Activated naive CD4-positive, alpha-beta T cell treated with Interleukin-2 at 50 U/mL for 16 hours (primary cell): ENCODE results near the gene URB1.
"Not testable (repeated sequence)": the region's sequence is repeated elsewhere in the genome, so short reads cannot be mapped to it uniquely, and the experiment has no call there.

ENCODE experiments used
- DNase-seq: peaks from one replicate; pipeline ENCODE4 v3.0.0-alpha.2; 2020

The URB1 gene

GRCh38 chr21:32372755-32373154 is 20.1 kb downstream of the URB1 start:
- DNase-seq: no peak

- DNase-seq: no peak
Measured at GRCh38 chr21:32371913-32372314, 20.9 kb downstream of the URB1 start.

DNA sequence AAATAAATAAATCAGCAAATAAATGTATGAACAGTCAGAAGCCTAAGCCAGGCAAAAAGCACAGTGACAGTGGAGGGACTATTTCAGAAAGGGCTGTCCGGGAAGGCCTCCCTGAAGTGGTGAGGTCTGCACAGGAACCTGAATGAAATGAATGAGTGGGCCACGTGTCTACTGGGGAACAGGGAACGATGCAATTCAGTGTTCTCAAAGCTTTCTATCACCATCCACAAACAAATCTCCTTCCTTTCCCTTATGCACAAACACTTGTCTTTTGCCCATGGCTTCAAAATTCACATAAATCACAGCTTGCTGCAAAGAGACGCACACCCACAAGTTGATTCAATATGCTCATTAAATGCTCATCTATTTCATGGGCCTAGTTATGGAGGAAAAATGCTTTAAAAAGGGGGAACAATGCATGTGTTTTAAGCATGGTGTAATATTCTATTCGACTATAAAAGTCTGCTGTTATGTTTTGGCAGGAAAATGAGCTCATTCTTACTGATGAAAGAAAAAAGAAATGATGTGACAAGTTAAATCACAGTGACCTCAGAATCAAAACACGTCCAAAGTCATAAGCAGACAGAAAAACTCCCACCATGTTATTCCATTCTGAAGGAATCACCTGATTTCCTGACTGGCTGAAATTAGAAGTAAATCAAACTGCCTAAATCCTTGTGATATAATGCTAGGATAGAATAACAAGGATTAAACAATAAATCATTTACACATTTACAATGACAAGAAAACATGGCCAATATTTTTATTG is 21.6 kb downstream of the URB1 start:
- DNase-seq: no peak

GRCh38 chr21:32368961-32369360 is 23.9 kb downstream of the URB1 start:
- not testable (repeated sequence) for DNase-seq

DNA sequence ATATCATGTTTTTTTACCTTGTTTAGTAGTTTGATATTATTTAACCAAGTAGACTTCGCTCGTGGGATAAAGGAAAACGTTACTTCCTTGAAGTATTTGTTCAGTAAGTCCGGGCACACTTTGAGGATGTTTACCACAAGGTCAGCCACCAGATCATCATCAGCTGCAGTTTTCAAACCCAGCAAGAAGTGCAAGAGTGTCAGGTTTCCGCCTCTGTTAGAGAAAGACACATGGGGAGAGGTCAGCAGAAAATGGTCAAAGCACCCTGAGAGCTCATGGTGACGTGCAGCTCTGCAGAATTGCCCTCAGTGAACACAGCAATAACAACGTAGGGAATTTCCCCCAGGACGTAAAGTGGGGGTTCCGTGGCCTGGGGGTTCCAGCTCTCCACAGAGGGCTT is 24.4 kb downstream of the URB1 start:
- no peak for DNase-seq

- DNase-seq: no peak
Measured at GRCh38 chr21:32367158-32367557, 25.7 kb downstream of the URB1 start.

DNA sequence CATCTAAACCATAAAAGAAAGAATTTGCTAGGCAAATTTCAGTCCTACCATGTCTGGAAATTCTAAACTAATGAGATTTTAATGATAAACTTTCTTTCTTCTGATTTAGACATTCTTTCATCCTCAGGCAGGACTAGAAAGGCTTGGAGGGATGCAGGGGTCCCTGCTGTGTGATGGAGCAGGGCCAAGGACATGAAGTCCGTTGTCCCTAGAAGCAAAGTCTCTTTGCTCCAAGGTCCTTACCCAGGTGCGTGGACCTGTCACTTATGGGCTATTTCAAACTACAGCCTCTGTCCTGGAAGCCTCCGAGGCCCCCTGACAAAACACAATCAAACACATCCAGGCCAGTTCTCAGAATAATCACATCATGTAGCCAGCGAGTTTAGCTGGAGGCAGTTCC is 26.6 kb downstream of the URB1 start:
- DNase-seq: no peak

DNA sequence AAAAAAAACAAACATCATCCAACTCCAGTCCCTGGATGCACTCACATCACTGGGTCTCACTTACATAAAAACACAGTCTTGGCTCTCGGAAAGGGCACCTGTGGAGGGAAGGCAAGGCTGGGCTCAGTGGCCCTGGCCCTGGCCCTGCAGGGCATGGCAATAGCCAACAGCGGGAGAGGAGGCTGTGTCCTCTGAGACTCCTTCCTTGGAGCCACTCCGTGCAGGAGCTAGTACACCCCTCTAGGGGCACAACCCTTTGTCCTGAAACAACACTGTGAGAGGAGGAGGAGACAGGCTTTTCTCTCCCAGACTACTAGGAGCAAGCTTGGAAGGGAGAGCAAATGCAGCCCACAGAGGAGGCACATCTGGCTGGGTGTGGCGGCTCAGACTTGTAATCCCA is 28.0 kb downstream of the URB1 start:
- DNase-seq: no peak

- DNase-seq: no peak
Measured at GRCh38 chr21:32364387-32364786, 28.4 kb downstream of the URB1 start.

DNA sequence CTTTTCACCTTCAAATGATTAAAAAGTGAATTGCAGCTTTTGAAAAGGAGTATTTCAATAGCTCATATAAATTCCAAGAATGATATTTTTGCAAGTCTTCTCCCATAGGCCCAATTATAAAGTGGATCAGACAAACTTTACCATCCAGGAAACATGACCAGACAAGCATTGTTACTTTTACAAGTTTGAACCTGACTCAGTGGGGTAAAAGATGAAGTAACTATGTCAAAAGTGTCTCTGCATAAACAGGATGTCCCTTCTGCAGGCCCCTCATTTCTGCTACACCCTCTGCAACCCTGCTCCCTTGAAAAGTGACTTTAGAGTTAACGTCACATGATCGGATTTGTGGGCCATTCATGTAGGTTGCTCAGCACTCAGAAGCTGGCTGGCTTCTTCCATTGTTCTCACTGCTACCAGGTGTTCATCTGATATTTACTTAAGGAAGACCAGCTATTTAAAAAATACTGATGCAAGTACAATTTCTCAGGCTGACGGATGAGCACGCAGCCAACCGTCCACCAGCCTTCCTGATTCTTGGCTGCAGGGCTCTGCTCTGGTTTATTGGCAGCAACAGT is 32.3 kb downstream of the URB1 start:
- DNase-seq: no peak

DNA sequence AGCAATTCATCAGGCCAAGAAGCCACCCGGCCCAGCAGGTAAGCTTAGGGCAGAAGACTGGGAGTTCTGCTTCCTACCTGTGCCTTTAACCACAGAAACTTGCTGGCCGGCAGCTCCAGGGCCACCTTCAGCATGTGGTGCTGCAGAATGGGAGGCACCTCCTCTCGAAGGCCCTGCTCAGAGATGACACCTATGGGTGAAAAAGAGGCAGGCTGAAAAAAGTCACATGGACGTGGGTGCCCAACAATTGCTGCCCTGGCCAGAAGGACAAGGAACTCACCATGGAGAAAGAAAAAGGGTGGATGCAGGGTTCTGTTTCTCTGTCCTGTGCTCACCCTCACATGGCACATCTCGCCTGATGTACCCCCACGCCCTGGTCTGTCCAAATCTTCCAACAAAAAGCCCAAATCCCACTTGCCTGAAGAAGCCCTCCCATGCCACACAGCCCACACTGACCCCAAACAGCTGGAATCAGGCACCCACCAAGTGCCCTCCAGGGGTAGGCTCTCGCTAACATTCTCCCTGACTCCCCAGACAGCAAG is 33.0 kb downstream of the URB1 start:
- DNase-seq: no peak

- DNase-seq: no peak
Measured at GRCh38 chr21:32356874-32357395, 35.9 kb downstream of the URB1 start.

- no peak for DNase-seq
Measured at GRCh38 chr21:32353002-32353711, 39.7 kb downstream of the URB1 start.

- no peak for DNase-seq
Measured at GRCh38 chr21:32352526-32352925, 40.3 kb downstream of the URB1 start.

GRCh38 chr21:32351428-32351827 is 41.4 kb downstream of the URB1 start:
- DNase-seq: no peak

GRCh38 chr21:32350981-32351380 is 41.8 kb downstream of the URB1 start:
- DNase-seq: no peak

DNA sequence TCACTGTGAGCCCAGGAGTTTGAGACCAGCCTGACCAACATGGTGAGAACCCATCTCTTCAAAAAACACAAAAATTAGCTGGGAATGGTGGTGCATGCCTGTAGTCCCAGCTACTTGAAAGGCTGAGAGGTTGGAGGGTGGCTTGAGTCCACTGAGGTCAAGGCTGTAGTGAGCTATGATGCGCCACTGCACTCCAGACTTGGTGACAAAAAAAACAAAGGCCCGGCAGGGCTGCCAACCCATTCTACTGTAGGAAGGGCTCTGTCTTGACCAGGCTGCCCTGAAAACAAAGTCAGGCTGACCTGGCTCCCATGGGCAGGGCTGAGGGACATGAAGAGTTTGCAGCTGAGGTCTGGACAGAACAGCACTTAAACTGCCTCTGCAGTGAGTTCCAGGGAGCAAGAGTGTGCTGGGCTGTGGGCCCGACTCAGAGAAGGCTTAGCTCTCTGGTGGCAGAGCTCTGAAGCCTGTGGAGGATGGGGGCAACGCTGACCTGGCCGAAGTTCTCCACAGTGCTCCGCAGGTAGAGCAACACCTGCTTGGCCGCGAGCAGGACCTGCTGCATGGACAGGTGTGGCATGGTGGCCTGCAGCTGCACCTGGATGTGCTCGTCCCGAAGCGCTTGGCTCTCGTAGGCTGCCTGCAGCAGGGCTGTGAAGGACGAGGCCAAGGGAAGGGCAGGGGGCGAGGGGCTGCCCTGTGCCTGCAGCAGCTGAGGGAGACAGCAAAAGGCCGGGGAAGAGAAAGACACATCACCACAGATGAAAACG is 42.4 kb downstream of the URB1 start:
- DNase-seq: no peak

- DNase-seq: no peak
Measured at GRCh38 chr21:32349333-32349944, 43.4 kb downstream of the URB1 start.

DNA sequence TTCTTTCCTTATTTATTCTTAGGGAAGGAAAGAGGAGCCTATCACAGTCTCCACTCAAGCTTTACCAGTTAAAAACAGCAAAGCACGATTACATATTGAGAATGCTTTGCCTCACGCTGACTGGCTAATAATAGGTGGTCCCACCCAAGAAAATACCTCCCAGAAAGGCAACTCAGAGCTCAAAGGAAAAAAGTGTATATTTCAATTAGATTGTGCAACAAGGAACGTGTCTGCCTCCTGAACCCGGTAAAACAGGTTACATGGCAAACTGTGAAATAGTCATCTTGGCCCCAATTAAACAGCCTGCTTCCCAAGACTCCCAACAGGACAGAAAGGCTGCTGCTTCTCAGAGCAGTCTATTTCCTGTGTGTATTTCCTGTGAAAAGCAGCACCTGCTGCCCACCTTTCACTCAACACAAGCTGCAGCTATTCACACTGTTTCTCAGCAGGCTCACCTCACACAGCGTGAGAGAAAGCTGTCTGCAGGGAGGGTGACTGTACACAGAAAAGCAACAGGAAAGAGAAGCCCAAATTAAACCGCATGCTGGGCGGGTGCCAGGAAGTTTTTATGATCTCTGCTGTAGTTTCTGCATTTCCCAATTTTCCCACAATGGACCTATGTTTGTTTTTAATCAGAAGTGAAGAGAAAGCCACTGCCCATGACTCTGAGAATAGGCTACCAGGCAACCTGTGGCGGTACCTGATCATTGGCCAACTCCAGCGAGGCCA is 44.0 kb downstream of the URB1 start:
- DNase-seq: no peak

DNA sequence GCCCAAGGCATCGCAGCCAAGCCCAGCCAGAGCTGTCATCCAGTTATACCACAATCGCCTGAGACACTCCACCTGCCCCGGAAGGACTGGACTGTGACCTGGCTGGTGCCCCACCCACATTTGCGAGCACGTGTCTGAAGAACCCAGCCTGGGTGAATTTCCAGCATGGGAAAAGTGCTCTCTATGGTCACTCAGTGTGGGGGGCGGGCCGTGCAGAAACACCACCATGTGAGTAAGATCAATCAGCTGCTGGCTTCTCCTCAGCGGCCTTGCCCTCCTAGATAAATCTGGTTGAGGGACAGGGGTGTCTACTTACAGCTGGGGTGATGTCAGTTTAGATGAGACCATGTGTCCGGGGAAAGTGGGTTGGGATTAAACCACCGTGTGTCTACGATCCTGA is 44.8 kb downstream of the URB1 start:
- DNase-seq: no peak

- DNase-seq: no peak
Measured at GRCh38 chr21:32347351-32347750, 45.5 kb downstream of the URB1 start.

DNA sequence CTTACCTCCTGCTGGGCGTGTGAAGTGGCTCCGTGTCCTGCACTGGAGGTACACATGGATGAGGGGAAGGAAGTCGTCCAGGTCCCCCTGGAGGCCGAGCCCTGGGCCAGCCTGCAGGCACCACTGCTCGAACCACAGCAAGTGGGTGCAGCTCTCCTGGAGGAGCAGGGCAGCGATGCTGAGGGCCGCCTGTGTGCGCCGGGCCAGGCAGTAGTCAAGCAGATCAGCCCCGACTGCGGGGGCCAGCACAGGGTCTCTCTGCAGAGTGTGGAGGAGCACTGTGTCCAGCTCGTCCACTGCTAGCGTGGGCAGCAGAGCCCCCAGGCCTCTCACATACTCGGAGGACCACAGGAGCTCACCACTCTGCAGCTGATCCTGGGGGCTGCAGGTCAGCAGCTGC is 45.9 kb downstream of the URB1 start:
- no peak for DNase-seq
